HEK293T (cell line): ENCODE results near the gene ACAA1.
"Not testable (repeated sequence)": the region's sequence is repeated elsewhere in the genome, so short reads cannot be mapped to it uniquely, and the experiment has no call there.

Source experiments
- CTCF ChIA-PET: fragments of 350-600 bp; formaldehyde crosslinking; extraction: SDS; loops from one replicate; lab custom pipeline; 2021; ENCODE audit warnings: antibody characterized with exemption, inconsistent platforms; lab: Yijun Ruan, JAX
- POLR2A ChIA-PET: fragments of 350-600 bp; formaldehyde crosslinking; extraction: SDS; loops from one replicate; lab custom pipeline; 2020; ENCODE audit warnings: antibody characterized with exemption, inconsistent platforms; lab: Yijun Ruan, JAX
- DNase-seq: peaks from one replicate; pipeline ENCODE4 v3.0.0; 2012; ENCODE audit warnings: mixed read lengths; ENCODE audit errors: extremely low spot score
- ARNT ChIP-seq: fragments of 450-650 bp; IDR thresholded peaks from 2 replicates; pipeline ENCODE4 v1.6.1; 2017; ENCODE audit warnings: mild to moderate bottlenecking
- BHLHE40 ChIP-seq: fragments of 450-650 bp; IDR thresholded peaks from 2 replicates; pipeline ENCODE4 v1.6.1; 2016; ENCODE audit warnings: mild to moderate bottlenecking, moderate library complexity, borderline replicate concordance
- CTBP1 ChIP-seq: fragments of 450-650 bp; IDR thresholded peaks from 2 replicates; pipeline ENCODE4 v1.6.1; 2016; ENCODE audit warnings: borderline replicate concordance
- ELF4 ChIP-seq: fragments of 450-650 bp; IDR thresholded peaks from 2 replicates; pipeline ENCODE4 v1.6.1; 2017; ENCODE audit warnings: antibody characterized with exemption
- FOXA1 ChIP-seq: fragments of 450-650 bp; IDR thresholded peaks from 2 replicates; pipeline ENCODE4 v1.6.1; 2016; ENCODE audit warnings: mild to moderate bottlenecking
- FOXK2 ChIP-seq: fragments of 450-650 bp; IDR thresholded peaks from 2 replicates; pipeline ENCODE4 v1.6.1; 2016; ENCODE audit warnings: mild to moderate bottlenecking
- FOXM1 ChIP-seq: fragments of 450-650 bp; IDR thresholded peaks from 2 replicates; pipeline ENCODE4 v1.6.1; 2017; ENCODE audit warnings: mild to moderate bottlenecking, borderline replicate concordance
- HDGF ChIP-seq: fragments of 450-650 bp; IDR thresholded peaks from 2 replicates; pipeline ENCODE4 v1.6.1; 2017; ENCODE audit warnings: antibody characterized with exemption, borderline replicate concordance
- L3MBTL2 ChIP-seq: fragments of 450-650 bp; conservative IDR thresholded peaks from 2 replicates; pipeline ENCODE4 v1.6.1; 2016; ENCODE audit warnings: mild to moderate bottlenecking
- LEF1 ChIP-seq: fragments of 450-650 bp; IDR thresholded peaks from 2 replicates; pipeline ENCODE4 v1.6.1; 2017; ENCODE audit warnings: mild to moderate bottlenecking, borderline replicate concordance
- NFRKB ChIP-seq: fragments of 450-650 bp; IDR thresholded peaks from 2 replicates; pipeline ENCODE4 v1.6.1; 2016; ENCODE audit warnings: mild to moderate bottlenecking, moderate library complexity
- PKNOX1 ChIP-seq: fragments of 450-650 bp; IDR thresholded peaks from 2 replicates; pipeline ENCODE4 v1.6.1; 2016
- SP1 ChIP-seq: fragments of 450-650 bp; IDR thresholded peaks from 2 replicates; pipeline ENCODE4 v1.6.1; 2017
- SUZ12 ChIP-seq: fragments of 450-650 bp; IDR thresholded peaks from 2 replicates; pipeline ENCODE4 v1.6.1; 2016; ENCODE audit warnings: mild to moderate bottlenecking
- TARDBP ChIP-seq: fragments of 450-650 bp; IDR thresholded peaks from 2 replicates; pipeline ENCODE4 v1.6.1; 2016
- ZNF384 ChIP-seq: fragments of 450-650 bp; IDR thresholded peaks from 2 replicates; pipeline ENCODE4 v1.6.1; 2016

The ACAA1 gene

GRCh38 chr3:38163841-38164642, 27.1 kb upstream of the ACAA1 start:
- no peak for DNase-seq
- no peak for TF ChIP-seq NFRKB
- TF ChIP-seq ELF4: no peak
- CTCF ChIA-PET: interaction anchor here (1.4 kb wide), 1 partner anchor 9 kb away, joined by 4 read pairs; no protein-coding TSS in a partner anchor
- POLR2A ChIA-PET: interaction anchor here (1.0 to 4.6 kb wide), 13 partner anchors 10 to 190 kb away, joined by 3 to 39 read pairs (median 4); partner anchors contain the start of genes ACAA1, MYD88 and XYLB

- ChIA-PET CTCF (interaction anchor here (0.7 kb wide), 1 partner anchor 167 kb away, joined by 3 read pairs; no protein-coding TSS in a partner anchor), POLR2A (interaction anchor here (1.3 to 4.6 kb wide), 3 partner anchors 10 to 51 kb away, joined by 3 to 39 read pairs (median 26); partner anchors contain the start of genes ACAA1 and MYD88)
- no peak for DNase-seq
- no peak for TF ChIP-seq ARNT
- TF ChIP-seq LEF1: no peak
- TF ChIP-seq SUZ12: no peak
- TF ChIP-seq FOXA1: no peak
- TF ChIP-seq L3MBTL2: no peak
- no peak for TF ChIP-seq ZNF384
- TF ChIP-seq SP1: no peak
- no peak for TF ChIP-seq FOXM1
- no peak for TF ChIP-seq BHLHE40
- no peak for TF ChIP-seq CTBP1
- no peak for TF ChIP-seq NFRKB
- TF ChIP-seq TARDBP: no peak
- no peak for TF ChIP-seq FOXK2
- TF ChIP-seq ELF4: no peak
- TF ChIP-seq PKNOX1: no peak
- no peak for TF ChIP-seq HDGF
These were observed 26.4 kb upstream of the ACAA1 start for GRCh38 chr3:38163117-38163840.

- DNase-seq, POLR2A ChIA-PET, CTCF ChIA-PET: not testable (repeated sequence)
These were observed 23.8 kb upstream of the ACAA1 start for GRCh38 chr3:38160704-38161103.

- ChIA-PET CTCF (no interaction called here), POLR2A (interaction anchor here (1.5 kb wide), 1 partner anchor 21 kb away, joined by 5 read pairs; the partner anchor contains the start of gene ACAA1)
- TF ChIP-seq CTBP1 (no peak), SP1 (no peak), FOXM1 (no peak), TARDBP (no peak), SUZ12 (no peak), ZNF384 (no peak), ELF4 (no peak), NFRKB (no peak), ARNT (no peak), HDGF (no peak), PKNOX1 (no peak), BHLHE40 (no peak), FOXA1 (no peak), LEF1 (no peak), L3MBTL2 (no peak), FOXK2 (no peak)
- DNase-seq: no peak
These were observed 21.5 kb upstream of the ACAA1 start for GRCh38 chr3:38158472-38158871.

- TF ChIP-seq NFRKB (no peak), ELF4 (no peak), SP1 (no peak)
- CTCF ChIA-PET: no interaction called here
- POLR2A ChIA-PET: no interaction called here
- no peak for DNase-seq
These were observed 20.7 kb upstream of the ACAA1 start for GRCh38 chr3:38157595-38157994.

GRCh38 chr3:38157117-38157516, 20.2 kb upstream of the ACAA1 start:
- POLR2A ChIA-PET: interaction anchor here (0.8 kb wide), 1 partner anchor 8 kb away, joined by 3 read pairs; the partner anchor contains the start of gene OXSR1

GRCh38 chr3:38155825-38156224, 18.9 kb upstream of the ACAA1 start:
- CTCF ChIA-PET: no interaction called here
- POLR2A ChIA-PET: interaction anchor here (4.3 kb wide), 1 partner anchor 9 kb away, joined by 26 read pairs; the partner anchor contains the start of gene OXSR1
- TF ChIP-seq FOXM1 (no peak), SUZ12 (no peak), FOXA1 (no peak), L3MBTL2 (no peak), ZNF384 (no peak), FOXK2 (no peak), PKNOX1 (no peak), ELF4 (no peak), CTBP1 (no peak), TARDBP (no peak), NFRKB (no peak), HDGF (no peak), LEF1 (no peak)
- no peak for DNase-seq

More at GRCh38 chr3:38157117-38157516, 20.2 kb upstream of the ACAA1 start:
- no peak for DNase-seq
- TF ChIP-seq NFRKB: no peak
- TF ChIP-seq BHLHE40: no peak
- TF ChIP-seq HDGF: no peak
- no peak for TF ChIP-seq FOXK2
- no peak for TF ChIP-seq FOXM1
- TF ChIP-seq L3MBTL2: no peak
- CTCF ChIA-PET: no interaction called here
